ENCODE measurements around the gene OXSM. TPM values are rescaled to one million over a fixed set of nuclear protein-coding genes. Genes with fewer than 3 reads are reported as not detected.

OXSM gene
- total and polyA plus RNA-seq, 4 donors, result 8.6 to 21.8 (median 17.5) TPM

GRCh38 chr3:25804676-25805075 is 14.8 kb downstream of the OXSM start:
- WGBS, result 86% methylated on average over 1 of the region's 1 CpG
- Histone ChIP-seq H3K4me3 (ENCODE audit: low read depth in 1 of 3, low read length in 3 of 3) (no peak overlapping the region), H3K9ac (ENCODE audit: low read depth in 1 of 2, low read length in 2 of 2) (no peak overlapping the region), H3K9me3 (ENCODE audit: control insufficient read depth in 4 of 4, low read length in 3 of 4) (no peaks in the 10 kb centered on the region), H3K27me3 (ENCODE audit: control insufficient read depth in 4 of 4, insufficient read depth in 4 of 4, low read length in 3 of 4) (no peaks in the 10 kb centered on the region), H3K4me1 (ENCODE audit: control insufficient read depth in 4 of 4, insufficient read depth in 4 of 4, low read length in 3 of 4) (no peaks in the 10 kb centered on the region), H3K36me3 (ENCODE audit: control insufficient read depth in 4 of 4, insufficient read depth in 3 of 4, low read depth in 1 of 4, low read length in 3 of 4) (no peaks in the 10 kb centered on the region), H3K27ac (ENCODE audit: low read depth in 1 of 2, low read length in 2 of 2) (no peak overlapping the region)
- no peak for DNase-seq (ENCODE audit: low spot score)
- no peak for TF ChIP-seq YY1 (IDR thresholded peaks at IDR 0.05)
- no peak for TF ChIP-seq GABPA (IDR thresholded peaks at IDR 0.05 in 1 of 2, conservative IDR thresholded peaks at IDR 0.05 in 1 of 2)
- TF ChIP-seq FOXA2 (IDR thresholded peaks at IDR 0.05), result no peak
- no peak for TF ChIP-seq REST (IDR thresholded peaks at IDR 0.05)
- no peak for TF ChIP-seq NR2F2 (IDR thresholded peaks at IDR 0.05)
- TF ChIP-seq ATF3 (IDR thresholded peaks at IDR 0.05), result no peak
- TF ChIP-seq RAD21 (IDR thresholded peaks at IDR 0.05), result no peak
- TF ChIP-seq TAF1 (conservative IDR thresholded peaks at IDR 0.05), result no peak
- TF ChIP-seq ZBTB33 (IDR thresholded peaks at IDR 0.05), result no peak
- no peak for TF ChIP-seq HNF4G (IDR thresholded peaks at IDR 0.05)
- no peak for TF ChIP-seq JUND (IDR thresholded peaks at IDR 0.05)
- no peak for TF ChIP-seq RXRA (IDR thresholded peaks at IDR 0.05)
- TF ChIP-seq FOXA1 (IDR thresholded peaks at IDR 0.05), result no peak
- TF ChIP-seq CTCF (IDR thresholded peaks at IDR 0.05; ENCODE audit: low read depth, low read length, missing input control), result no peak
- no peak for TF ChIP-seq HNF4A (conservative IDR thresholded peaks at IDR 0.05)

GRCh38 chr3:25812644-25813043 is 22.8 kb downstream of the OXSM start:
- DNase-seq (ENCODE audit: low spot score), result no peak
- 91% methylated on average over 4 of the region's 4 CpGs for WGBS
- Histone ChIP-seq H3K27ac (ENCODE audit: low read depth in 1 of 2, low read length in 2 of 2) (no peak overlapping the region), H3K9ac (ENCODE audit: low read depth in 1 of 2, low read length in 2 of 2) (no peak overlapping the region), H3K4me1 (ENCODE audit: control insufficient read depth in 4 of 4, insufficient read depth in 4 of 4, low read length in 3 of 4) (no peaks in the 10 kb centered on the region), H3K36me3 (ENCODE audit: control insufficient read depth in 4 of 4, insufficient read depth in 3 of 4, low read depth in 1 of 4, low read length in 3 of 4) (no peaks in the 10 kb centered on the region), H3K9me3 (ENCODE audit: control insufficient read depth in 4 of 4, low read length in 3 of 4) (no peaks in the 10 kb centered on the region), H3K27me3 (ENCODE audit: control insufficient read depth in 4 of 4, insufficient read depth in 4 of 4, low read length in 3 of 4) (peaks cover 0 to 3% (median 0%) of the 10 kb centered on the region in 4 donors), H3K4me3 (ENCODE audit: low read depth in 1 of 3, low read length in 3 of 3) (no peak overlapping the region)
- TF ChIP-seq ZBTB33 (IDR thresholded peaks at IDR 0.05) (no peak), JUND (IDR thresholded peaks at IDR 0.05) (no peak), FOXA1 (IDR thresholded peaks at IDR 0.05) (no peak), MAX (IDR thresholded peaks at IDR 0.05) (no peak), RAD21 (IDR thresholded peaks at IDR 0.05) (no peak), ATF3 (IDR thresholded peaks at IDR 0.05) (no peak), HNF4G (IDR thresholded peaks at IDR 0.05) (no peak), SP1 (IDR thresholded peaks at IDR 0.05) (no peak), FOXA2 (IDR thresholded peaks at IDR 0.05) (no peak), REST (IDR thresholded peaks at IDR 0.05) (no peak), GABPA (IDR thresholded peaks at IDR 0.05 in 1 of 2, conservative IDR thresholded peaks at IDR 0.05 in 1 of 2) (no peak), TAF1 (conservative IDR thresholded peaks at IDR 0.05) (no peak), YY1 (IDR thresholded peaks at IDR 0.05) (no peak), HNF4A (conservative IDR thresholded peaks at IDR 0.05) (no peak), NR2F2 (IDR thresholded peaks at IDR 0.05) (no peak)
